HuH-7.5 (cell line): ENCODE results near the gene RAB10.
A peak's percentile ranks its signal among the peaks of the same experiment; 100 is the strongest.

Experiments used
- DNase-seq: peaks from one replicate; pipeline ENCODE4 v3.0.0; 2011; ENCODE audit warnings: low spot score

Gene RAB10

DNA sequence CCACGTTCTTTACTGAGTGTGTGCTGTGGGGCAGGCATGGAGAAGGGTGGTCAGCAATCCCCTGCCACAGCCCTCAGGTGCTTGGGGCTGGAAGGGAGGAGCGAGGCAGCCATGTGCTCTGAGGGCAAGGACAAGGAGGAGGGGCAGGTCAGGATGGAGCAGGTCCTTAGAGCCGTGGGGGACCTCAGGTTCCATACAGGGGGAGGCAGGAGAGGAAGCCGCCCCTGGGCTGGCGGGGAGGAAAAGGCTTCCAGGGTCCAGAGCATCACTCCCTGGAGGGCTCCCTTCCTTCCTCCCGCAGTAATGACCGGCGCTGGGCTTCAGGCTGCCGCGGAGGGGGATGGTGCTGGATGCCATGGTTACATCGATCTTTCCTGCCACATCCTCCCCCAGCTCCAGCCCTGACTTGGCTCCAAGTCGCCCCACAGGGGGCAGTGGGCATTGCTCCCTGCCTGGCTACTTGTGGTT, 145.6 kb downstream of the RAB10 start:
- DNase-seq, result no peak

DNA sequence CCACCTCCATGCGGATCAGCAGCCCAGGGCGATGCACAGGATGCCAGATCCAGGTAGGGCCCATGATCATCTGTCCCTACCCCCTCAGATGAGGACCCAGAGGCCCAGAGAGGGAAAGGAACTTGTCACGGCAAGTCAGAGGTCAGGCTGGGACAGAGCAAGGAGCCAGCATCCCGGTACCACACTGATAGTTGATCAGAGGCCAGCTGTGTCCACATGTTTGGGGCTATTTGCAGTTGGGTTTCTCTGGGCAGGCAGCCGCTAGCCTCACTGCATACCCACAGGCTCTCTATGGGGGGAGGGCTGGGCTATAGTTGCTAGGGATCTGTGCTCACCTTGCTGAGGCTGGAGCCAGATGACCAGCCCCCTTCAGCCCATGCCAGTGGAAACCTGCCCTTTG, 148.6 kb downstream of the RAB10 start:
- DNase-seq, result no peak

DNA sequence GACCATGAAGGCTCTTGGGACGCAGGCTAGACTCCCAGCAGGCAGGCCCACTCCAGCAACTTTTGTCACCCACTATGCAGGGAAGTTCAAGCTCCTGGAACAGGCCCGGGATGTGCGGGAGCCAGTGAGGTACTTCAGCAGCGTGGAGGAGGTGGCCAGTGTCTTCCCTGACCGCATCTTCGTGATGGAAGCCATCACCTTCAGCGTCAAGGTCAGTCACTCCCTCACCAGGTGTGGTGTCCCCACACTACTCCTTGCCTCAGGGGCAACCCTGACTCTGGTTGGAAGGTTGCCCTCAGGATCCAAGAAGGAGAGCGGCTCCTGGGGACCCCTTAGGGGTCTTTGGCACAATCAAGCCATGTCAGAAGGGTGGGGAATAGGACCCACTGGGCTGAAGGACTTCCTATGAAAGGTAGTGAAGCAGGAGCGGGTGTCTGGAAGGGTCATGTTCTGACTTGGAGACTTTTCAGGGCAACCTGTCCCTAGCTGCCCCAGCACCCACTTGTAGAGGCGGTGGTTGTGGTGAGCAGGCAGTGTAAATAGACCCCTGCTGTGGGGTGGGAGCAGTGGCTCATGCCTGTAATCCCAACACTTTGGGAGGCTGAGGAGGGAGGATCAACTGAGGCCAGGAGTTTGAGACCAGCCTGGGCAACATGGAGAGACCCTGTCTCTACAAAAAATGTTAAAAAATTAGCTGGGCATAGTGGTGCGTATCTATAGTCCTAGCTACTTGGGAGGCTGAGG, 149.2 kb downstream of the RAB10 start:
- no peak for DNase-seq

DNA sequence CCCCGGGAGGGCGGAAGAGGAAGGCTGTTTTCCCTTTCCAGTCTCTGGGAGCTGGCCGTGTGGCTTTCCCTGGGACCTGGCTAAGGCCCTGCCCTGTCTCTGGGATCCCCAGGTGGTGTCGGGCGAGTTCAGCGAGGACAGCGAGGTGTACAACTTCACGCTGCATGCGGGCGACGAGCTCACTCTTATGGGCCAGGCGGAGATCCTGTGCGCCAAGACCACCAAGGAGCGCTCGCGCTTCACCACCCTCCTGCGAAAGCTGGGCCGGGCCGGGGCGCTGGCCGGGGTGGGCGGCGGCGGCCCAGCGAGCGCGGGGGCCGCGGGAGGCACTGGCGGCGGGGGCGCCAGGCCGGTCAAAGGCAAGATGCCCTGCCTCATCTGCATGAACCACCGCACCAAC, 150.2 kb downstream of the RAB10 start:
- no peak for DNase-seq

DNA sequence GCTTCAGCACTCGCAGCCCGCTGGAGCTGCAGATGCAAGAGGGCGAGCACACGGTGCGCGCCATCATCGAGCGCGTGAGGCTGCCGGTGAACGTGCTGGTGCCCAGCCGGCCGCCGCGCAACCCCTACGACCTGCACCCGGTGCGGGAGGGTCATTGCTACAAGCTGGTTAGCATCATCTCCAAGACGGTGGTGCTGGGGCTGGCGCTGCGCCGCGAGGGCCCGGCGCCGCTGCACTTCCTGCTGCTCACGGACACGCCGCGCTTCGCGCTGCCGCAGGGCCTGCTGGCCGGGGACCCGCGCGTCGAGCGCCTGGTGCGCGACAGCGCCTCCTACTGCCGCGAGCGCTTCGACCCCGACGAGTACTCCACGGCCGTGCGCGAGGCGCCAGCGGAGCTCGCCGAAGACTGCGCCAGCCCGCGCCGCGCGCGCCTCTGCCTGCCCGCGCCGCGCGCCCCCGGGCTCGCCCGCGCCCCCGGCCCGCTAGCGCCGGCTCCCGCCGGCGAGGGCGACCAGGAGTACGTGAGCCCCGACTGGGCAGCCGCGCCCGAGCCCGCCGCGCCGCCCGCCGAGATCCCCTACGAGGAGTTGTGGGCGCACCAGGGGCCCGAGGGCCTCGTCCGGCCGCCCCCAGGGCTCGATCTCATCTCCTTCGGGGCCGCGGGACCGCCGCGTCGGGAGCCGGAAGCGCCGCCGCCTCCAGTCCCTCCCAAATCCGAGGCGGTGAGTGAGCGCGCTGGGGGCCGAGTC, 150.8 kb downstream of the RAB10 start:
- peak; percentile 99 for DNase-seq

DNA sequence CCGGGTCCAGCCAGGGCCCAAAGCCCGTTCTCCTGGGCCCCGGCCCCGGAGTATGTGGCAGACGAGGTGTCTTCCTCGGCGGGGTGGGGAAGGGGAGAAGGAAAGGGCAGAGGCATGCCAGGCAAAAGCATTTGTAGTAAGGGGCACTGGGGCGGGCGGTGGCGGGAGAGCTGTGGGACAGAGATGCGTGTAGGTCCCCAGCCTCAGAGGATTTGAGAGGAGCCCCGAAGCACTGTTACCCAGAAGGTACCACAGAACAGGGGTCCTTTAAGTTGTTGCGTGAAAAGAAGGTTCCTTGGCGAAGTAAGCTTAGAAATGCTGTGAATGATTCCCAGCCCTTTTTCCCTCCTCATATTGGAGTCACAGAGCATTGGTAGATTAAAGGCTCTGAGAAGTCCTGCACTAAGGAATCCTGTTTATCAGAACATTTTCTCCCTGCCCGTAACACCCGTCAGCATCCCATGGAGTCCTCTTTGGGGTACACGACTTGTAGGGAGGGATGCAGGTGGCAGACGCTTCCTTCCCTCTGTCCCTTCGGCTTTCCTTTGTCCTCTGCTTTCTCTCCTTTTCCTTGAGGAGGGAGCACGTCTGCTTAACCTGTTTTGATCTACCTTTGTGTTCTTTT, 151.5 kb downstream of the RAB10 start:
- DNase-seq, result peak; percentile 57

DNA sequence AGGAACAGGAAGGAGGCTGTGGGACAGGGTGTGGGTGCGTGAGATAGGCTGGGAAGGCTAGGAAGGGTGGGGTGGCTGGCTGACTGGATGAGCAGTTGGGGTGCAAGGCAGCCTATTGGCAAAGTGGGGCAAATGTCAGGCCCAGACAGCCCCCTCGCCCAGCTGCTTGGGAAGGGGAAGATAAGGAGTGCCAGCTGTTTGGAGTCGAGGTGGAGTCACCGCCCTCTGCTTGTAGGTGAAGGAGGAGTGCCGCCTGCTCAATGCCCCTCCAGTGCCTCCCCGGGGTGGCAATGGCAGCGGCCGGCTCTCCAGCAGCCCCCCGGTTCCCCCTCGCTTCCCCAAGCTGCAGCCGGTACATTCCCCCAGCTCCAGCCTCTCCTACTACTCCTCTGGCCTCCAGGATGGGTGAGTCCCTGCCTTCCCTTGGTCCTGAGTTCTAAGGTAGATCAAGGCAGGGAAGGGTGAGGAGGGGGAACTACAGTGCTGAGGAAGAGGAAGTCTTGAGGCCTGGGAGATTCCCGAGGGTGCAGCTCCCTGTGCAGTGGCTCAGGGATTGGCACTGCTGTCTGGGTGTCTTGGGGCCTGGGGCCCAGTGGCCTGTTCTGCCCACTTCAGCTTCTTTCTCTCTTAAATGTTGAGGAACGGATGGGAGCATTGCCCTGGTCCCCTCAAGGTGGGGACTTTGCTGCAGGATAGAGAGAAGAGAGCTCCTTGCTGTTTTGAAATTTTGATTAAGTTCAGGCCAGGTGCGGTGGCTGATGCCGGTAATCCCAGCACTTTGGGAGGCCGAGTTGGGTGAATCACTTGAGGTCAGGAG, 152.3 kb downstream of the RAB10 start:
- DNase-seq, result no peak
